Esophagus squamous epithelium (tissue), 5 donors: ENCODE results near the gene ZNF260. TPM values are rescaled to one million over a fixed set of nuclear protein-coding genes. Genes with fewer than 3 reads are reported as not detected.

ENCODE experiments used
- DNase-seq: peaks from one replicate; lab custom pipeline; 2025; lab: John Stamatoyannopoulos, UW
- H3K27ac ChIP-seq, 4 donors: fragments of 200-600 bp; sonication (generic); one replicate each; pipeline ENCODE4 v1.5.1; 2016 to 2019; ENCODE audit warnings: mild to moderate bottlenecking in 1 of 4
- H3K27me3 ChIP-seq, 4 donors: fragments of 200-600 bp; sonication (generic); 1 replicate in 3 of 4; 2 replicates in 1 of 4; pipeline versions ENCODE4 v1.5.1 to v1.6.0; 2017 to 2021; ENCODE audit warnings: antibody characterized with exemption in 1 of 4
- H3K36me3 ChIP-seq, 3 donors: fragments of 200-600 bp; sonication (generic); one replicate each; pipeline ENCODE4 v1.5.1; 2016 to 2019
- H3K4me1 ChIP-seq, 3 donors: fragments of 200-600 bp; sonication (generic); one replicate each; pipeline ENCODE4 v1.5.1; 2017 to 2019
- H3K4me3 ChIP-seq, 4 donors: fragments of 200-600 bp; sonication (generic); 1 replicate in 3 of 4; 2 replicates in 1 of 4; pipeline ENCODE4 v1.5.1; 2016 to 2019; ENCODE audit warnings: mild to moderate bottlenecking in 2 of 4, moderate library complexity in 1 of 4
- H3K9me3 ChIP-seq, 3 donors: fragments of 200-600 bp; sonication (generic); one replicate each; pipeline ENCODE4 v1.5.1; 2016 to 2019
- POLR2A ChIP-seq, 4 donors: fragments of 450-650 bp; IDR thresholded peaks; one replicate each; pipeline ENCODE4 v1.6.1; 2017; ENCODE audit warnings: antibody characterized with exemption in 4 of 4, mild to moderate bottlenecking in 4 of 4, moderate library complexity in 3 of 4
- WGBS, 2 donors: methylation state at CpG; one replicate each; pipeline ENCODE4 v1.1.5; 2018; 5-methylcytosine and 5-hydroxymethylcytosine counted together
- intact Hi-C: fragments of 100-400 bp; cut with DNase I; formaldehyde crosslinking; loops from one replicate; pipeline ENCODE4 v1.15.0; 2022
- total RNA-seq, 4 donors: library from RNA; depleted of rRNA; stranded (reverse); fragments of >200 nt; gene quantifications; one replicate each; pipeline ENCODE4 v1.1.0, GENCODE V29; 2016
- TF ChIP-seq, protein P1 (sequence below), 6 experiments: fragments of 450-650 bp in 4 of 6; fragments of 200-600 bp in 2 of 6; sonication (generic) in 2 of 6; IDR thresholded peaks; one replicate each; pipeline ENCODE4 v1.5.1; 2016 to 2019; ENCODE audit warnings: antibody characterized with exemption in 6 of 6, mild to moderate bottlenecking in 4 of 6, moderate library complexity in 4 of 6
- donor health status: DM: yes; HTN: yes; CAD: no.

Gene ZNF260
- total RNA-seq, 4 donors from 2014 or later = 3.7 to 13.4 (median 7.4) TPM

DNA sequence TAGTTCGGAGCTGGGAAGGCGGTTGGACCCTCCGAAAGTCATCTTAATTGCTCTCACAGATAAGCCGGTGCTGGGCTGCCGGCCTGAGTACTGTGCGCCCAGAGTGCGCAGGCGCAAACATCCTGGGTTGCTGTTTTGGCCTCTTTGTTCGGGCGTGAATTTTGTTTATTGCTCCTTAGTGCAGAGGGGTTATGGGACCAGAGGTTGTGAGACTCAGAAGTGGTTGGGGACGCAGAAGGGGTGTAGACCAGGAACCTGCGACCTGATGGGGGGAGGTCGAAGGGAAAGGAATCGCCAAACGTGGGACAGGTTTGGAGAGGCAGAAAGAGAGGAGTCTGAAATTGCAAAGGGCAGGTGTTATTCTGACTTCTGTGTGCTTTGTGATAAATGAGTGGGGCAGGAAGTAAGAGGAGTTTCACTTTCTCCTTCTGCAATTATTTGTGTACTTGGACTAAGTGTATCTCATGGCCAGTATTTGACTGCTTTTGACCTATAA, 38.1 kb downstream of the ZNF260 start:
- Histone ChIP-seq H3K4me1 (peaks cover 0 to 24% (median 9%) of the 10 kb centered on the region in 3 donors), H3K27ac (peak overlapping the region; percentile 92 to 99 (median 97)), H3K36me3 (peaks cover 0 to 9% (median 0%) of the 10 kb centered on the region in 3 donors), H3K4me3 (peak overlapping the region; percentile 65 to 91 (median 80)), H3K9me3 (peaks cover 0 to 14% (median 4%) of the 10 kb centered on the region in 3 donors), H3K27me3 (no peaks in the 10 kb centered on the region)
- DNase-seq = peak; percentile 36
- 3 to 8% methylated on average over 14 to 15 of the region's 15 CpGs for WGBS, 2 donors
- no peak for TF ChIP-seq POLR2A (IDR thresholded peaks at IDR 0.05)
- TF ChIP-seq, protein P1, sequence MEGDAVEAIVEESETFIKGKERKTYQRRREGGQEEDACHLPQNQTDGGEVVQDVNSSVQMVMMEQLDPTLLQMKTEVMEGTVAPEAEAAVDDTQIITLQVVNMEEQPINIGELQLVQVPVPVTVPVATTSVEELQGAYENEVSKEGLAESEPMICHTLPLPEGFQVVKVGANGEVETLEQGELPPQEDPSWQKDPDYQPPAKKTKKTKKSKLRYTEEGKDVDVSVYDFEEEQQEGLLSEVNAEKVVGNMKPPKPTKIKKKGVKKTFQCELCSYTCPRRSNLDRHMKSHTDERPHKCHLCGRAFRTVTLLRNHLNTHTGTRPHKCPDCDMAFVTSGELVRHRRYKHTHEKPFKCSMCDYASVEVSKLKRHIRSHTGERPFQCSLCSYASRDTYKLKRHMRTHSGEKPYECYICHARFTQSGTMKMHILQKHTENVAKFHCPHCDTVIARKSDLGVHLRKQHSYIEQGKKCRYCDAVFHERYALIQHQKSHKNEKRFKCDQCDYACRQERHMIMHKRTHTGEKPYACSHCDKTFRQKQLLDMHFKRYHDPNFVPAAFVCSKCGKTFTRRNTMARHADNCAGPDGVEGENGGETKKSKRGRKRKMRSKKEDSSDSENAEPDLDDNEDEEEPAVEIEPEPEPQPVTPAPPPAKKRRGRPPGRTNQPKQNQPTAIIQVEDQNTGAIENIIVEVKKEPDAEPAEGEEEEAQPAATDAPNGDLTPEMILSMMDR (IDR thresholded peaks at IDR 0.05) = peak in 1 of 6 experiments; percentile 15
- intact Hi-C loops = no loop called here

DNA sequence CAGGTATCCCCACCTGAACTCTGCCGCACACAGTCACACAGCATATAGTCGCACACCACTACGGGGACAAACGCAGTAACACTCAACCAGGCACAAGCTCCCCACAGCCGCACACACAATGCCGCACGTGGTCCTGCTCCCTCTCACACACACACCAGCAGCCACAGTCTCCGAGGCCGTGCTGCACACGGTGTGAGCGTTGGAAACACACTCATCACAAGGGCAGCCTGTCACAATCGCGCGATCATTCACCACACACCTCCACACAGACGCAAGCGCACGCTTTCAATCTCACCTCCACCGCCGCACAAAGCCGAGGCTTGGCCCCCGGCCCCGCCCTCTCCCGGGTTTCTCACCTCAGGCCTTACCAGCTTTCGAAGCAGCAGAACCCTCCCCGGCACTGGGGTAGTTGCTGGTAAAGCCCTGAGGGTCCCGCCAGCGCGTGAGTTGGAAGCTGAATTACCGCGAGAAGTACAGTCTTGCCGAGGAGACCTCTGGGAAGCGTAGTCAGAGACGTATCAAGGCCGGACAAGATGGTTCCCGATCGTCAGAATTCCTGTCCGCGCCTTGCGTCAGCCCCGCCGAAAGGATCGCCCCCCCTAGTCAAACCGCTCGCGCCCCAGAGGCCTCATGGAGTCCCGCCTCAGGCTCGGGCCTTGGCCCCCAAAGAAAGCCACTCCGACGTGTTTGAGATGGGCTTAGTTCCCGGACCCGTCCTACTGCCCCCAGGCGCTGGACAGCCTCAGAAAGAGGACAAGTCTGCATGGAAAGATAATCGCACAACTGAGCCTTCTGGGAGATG, 38.8 kb downstream of the ZNF260 start, which contains the start of gene ZNF566:
TSS of gene ZNF566 (minus strand) at position 444 of the 802 bp plus-strand sequence. CDS start 13,004 bp downstream, outside the sequence.
- Histone ChIP-seq H3K27me3 (no peaks in the 10 kb centered on the region), H3K4me3 (peak within 1 kb of the TSS; percentile 65 to 91 (median 80)), H3K4me1 (peaks cover 0 to 24% (median 9%) of the 10 kb centered on the region in 3 donors), H3K9me3 (peaks cover 0 to 20% (median 4%) of the 10 kb centered on the region in 3 donors), H3K27ac (peak within 1 kb of the TSS; percentile 92 to 99 (median 97)), H3K36me3 (peaks cover 0 to 10% (median 0%) of the 10 kb centered on the region in 3 donors)
- DNase-seq = peak; percentile 73
- intact Hi-C loops = no loop called here
- TF ChIP-seq, protein P1 (IDR thresholded peaks at IDR 0.05) = peak in 1 of 6 experiments; percentile 8
- peak in 2 of 4 donors; percentile 31 to 43 for TF ChIP-seq POLR2A (IDR thresholded peaks at IDR 0.05)
- 0% methylated on average over 1 to 12 of the region's 53 CpGs for WGBS, 2 donors

DNA sequence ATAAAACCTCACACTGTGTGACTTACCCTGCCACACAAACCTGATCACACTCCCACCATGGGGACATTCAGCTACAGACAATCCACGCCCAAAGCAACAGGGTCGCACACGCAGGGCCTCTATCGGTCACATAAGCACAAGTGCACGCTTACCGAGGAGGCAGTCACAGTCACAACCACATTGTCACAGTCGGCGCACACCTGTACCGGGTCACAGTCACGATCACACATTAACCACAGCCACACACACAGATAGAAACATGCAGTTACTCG, 39.3 kb downstream of the ZNF260 start:
- H3K27me3 ChIP-seq = no peaks in the 10 kb centered on the region
- WGBS, 2 donors = 0 to 6% methylated on average over 9 to 11 of the region's 11 CpGs
- DNase-seq = no peak

DNA sequence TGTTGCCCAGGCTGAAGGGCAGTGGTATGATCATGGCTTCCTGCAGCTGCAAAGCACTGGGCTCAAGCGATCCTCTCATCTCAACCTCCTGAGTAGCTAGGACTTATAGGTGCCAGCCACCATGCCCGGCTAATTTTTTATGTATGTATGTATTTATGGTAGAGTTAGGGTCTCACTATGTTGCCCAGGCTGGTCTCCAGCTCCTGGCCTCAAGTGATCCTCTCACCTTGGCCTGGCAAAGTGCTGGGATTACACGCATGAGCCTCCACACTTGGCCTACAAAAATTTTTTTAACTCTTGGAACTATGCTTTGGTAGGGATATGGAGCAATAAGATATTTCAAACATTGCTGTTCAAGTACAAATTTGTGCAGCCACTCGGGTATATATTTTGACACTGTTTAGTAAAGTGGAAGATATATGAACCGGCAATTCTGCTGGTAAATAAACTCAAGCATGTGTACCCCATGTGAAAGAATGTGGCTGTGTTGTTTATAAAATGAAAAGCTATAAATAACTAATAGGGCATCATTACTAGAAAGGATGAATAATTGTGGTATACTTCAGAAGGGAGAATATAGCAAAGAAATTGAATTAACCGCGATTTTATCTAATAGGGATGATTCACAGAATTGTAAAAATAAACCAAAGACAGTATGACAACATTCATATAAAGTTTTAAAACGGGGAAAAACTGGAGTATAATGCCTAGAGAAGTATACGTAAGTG, 39.8 kb downstream of the ZNF260 start:
- no peak for TF ChIP-seq POLR2A (IDR thresholded peaks at IDR 0.05)
- TF ChIP-seq, protein P1 (IDR thresholded peaks at IDR 0.05) = no peak
- H3K36me3 ChIP-seq = peaks cover 0 to 10% (median 0%) of the 10 kb centered on the region in 3 donors
- 49 to 50% methylated on average over 9 of the region's 9 CpGs for WGBS, 2 donors
- H3K27me3 ChIP-seq = no peaks in the 10 kb centered on the region
- H3K27ac ChIP-seq = peak overlapping the region; percentile 92 to 99 (median 97)
- H3K4me1 ChIP-seq = peaks cover 0 to 24% (median 9%) of the 10 kb centered on the region in 3 donors
- H3K9me3 ChIP-seq = peaks cover 0 to 31% (median 4%) of the 10 kb centered on the region in 3 donors
- intact Hi-C loops = no loop called here
- DNase-seq = no peak
- peak overlapping the region; percentile 65 to 91 (median 80) for H3K4me3 ChIP-seq

More for the DNA sequence above, 39.3 kb downstream of the ZNF260 start:
- Histone ChIP-seq H3K27ac (peak overlapping the region; percentile 92 to 99 (median 97)), H3K9me3 (peaks cover 0 to 26% (median 4%) of the 10 kb centered on the region in 3 donors), H3K4me1 (peaks cover 0 to 24% (median 9%) of the 10 kb centered on the region in 3 donors), H3K4me3 (peak overlapping the region; percentile 65 to 91 (median 80)), H3K36me3 (peaks cover 0 to 10% (median 0%) of the 10 kb centered on the region in 3 donors)
- no peak for TF ChIP-seq POLR2A (IDR thresholded peaks at IDR 0.05)
- TF ChIP-seq, protein P1 (IDR thresholded peaks at IDR 0.05) = no peak
- intact Hi-C loops = no loop called here
